CD4-positive, alpha-beta T cell treated with Interleukin-6 at 100 ng/mL for 8 hours (primary cell): Measurements from ENCODE around the gene DHDDS.

ENCODE experiments used
- DNase-seq: peaks from one replicate; pipeline ENCODE4 v3.0.0-alpha.2; 2020; ENCODE audit warnings: mixed read lengths, low spot score

DHDDS gene

DNA sequence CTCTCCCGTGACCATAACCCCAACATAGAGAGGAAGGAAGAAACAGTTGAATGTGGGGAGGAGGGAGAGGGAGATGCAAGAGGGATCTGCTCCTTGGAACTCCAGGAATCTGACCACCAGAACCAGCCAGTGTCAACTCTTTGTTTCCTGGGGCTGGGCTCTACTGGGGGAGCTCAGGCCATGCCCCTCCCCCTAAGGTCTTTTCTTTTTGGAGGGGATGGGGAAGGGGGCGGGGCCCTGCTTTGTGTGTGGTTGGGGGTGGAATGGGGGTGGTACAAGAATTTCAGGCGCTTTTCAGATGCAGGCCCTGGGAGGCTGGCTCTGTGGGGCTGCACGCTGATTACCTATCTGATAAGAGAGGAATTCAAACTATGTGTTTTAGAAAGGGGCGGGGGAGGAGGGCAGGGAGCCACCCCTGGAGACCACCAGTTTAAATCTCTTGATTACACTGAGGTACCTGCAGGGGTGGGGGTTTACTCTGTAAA is 13.2 kb upstream of the DHDDS start:
- DNase-seq = no peak

DNA sequence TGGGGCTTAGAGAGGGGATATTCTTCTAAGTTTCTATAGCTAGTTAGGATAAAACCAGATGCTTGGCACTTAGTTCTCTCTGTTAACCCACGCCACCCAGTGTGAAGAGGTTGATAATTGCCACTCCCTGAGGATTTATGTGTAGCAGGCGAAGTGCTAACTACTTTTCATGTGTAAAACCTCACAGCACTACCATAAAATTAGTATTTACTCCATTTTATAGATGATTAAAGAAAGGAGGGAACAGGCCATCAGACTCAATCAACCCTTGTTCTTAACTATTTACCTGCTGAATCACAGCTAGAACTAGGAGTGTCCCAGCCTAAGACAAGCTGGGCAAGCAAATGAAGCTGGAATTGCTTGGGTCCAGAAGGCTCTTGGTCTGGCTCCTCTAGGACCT is 12.6 kb upstream of the DHDDS start:
- DNase-seq = no peak

GRCh38 chr1:26429721-26430120 is 2.4 kb upstream of the DHDDS start:
- no peak for DNase-seq

DNA sequence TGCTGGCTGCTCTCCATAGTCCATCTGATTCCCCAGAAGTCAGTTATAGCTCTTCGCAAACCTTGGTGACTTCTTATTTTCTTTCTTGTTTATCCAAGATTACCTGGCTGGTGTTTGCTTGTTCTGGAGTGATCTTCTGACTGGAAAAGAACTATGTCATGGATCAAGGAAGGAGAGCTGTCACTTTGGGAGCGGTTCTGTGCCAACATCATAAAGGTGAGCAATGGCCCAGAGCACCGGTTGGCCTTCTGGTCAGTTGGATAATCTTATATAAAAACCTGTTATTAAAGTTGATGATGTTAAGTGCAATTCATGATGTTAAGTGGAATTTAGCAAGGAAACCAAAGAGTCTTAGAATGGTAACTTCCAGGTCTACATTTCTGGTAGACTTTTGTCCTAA is 672 bp downstream of the DHDDS start:
- DNase-seq = no peak

- DNase-seq = no peak
These were observed 2.1 kb downstream of the DHDDS start for GRCh38 chr1:26434161-26434752.

DNA sequence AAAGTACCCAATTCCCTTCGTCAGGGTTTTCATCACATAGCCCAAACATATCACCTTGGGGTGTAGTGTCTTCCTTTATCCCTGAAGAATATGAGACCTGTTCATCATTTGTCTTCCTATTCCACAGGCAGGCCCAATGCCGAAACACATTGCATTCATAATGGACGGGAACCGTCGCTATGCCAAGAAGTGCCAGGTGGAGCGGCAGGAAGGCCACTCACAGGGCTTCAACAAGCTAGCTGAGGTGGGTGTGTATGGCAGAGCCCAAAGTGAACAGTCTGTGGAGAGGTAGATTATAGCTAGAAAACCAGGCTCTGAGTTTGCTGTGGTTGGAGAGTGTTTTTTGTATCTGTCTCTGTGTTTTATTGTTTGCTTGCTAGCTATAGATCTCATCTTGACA is 5.9 kb downstream of the DHDDS start:
- DNase-seq = no peak

DNA sequence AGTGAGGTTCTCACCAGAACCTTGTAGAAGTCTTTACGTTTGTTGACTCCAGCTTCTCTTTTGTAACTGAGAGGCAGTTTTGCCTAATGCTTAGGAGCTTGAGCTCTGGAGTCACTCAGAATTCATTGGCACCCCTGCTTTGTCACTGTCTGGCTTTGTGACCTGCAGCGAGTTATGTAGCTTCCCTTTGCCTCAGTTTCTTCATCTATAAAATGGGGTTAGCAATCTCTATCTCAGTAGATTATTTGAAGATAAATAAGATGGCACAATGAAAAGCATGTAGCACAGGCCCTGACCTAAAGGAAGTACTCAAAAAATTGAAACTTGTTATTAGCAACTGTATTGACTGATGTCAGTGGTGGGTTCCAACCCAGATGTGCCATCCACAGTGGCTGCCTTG is 8.1 kb downstream of the DHDDS start:
- no peak for DNase-seq

GRCh38 chr1:26449868-26450267 is 17.7 kb downstream of the DHDDS start:
- DNase-seq = no peak

- DNase-seq = no peak
These were observed 18.8 kb downstream of the DHDDS start for GRCh38 chr1:26450908-26451307.

DNA sequence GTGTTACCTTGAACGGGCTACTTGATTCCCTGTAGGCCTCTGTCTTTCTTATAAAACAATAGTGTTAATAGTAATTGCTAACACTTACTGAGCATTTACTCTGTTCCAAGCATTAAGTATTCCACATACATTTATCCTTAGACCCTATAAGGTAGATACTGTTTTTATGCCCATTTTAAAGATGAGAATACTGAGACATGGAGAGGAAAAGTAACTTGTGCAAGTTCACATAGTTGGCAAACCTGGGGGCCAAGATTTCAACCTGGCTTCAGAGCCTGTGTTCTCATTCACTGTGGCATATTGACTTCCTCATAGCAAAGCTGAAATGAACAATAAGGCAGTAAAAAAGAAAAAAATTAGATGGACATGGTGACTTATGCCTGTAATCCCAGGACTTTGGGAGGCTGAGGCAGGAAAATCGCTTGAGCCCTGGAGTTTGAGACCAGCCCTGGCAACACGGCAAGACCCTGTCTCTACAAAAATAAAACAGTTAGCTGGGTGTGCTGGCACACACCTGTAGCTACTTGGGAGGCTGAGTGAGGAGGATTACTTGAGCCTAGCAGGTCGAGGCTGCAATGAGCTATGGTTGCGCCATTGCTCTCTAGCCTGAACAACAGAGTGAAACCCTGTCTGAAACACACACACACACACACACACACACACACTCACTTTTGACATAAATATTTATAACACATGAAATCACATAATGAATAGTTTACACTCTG is 20.5 kb downstream of the DHDDS start:
- DNase-seq = no peak

DNA sequence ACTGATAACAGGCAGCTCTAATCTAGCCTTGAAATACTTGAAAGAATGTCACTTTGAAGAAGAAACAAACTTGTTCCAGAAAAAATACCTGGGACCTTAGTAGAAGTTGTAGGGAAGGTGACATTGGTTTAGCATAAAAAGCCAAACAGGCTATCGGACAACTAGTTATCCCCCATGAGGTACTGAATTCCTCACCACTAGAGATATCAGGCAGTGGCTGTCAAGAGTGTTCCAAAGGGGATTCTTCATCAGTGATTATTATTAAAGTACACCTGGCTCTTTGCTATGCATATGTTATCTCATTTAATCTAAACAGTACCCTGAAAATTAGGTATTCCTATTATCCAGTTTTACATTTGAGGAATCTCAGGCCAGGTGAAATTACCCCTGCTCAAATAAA is 27.0 kb downstream of the DHDDS start:
- no peak for DNase-seq

DNA sequence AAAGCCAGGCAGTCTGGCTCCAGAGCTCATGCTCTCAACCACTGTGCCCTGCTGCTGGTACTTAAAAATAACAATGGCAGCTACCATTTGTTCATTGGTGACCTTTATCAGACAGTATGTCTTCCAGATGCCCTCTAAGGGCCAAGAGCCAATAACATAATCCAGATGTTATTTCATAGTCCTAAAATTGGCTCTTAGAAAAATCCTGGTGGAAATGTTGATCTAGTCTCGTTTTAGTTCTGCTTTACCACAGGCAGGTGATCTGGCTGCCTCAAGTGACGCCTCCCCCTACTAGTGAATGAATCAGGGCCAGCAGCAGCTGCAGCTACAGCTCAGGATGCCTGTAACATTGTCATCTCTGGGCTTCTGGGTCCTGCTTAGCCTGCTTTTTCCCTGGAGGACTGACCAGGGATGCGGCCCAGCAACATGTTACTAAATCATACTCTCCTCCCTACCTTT is 27.5 kb downstream of the DHDDS start:
- no peak for DNase-seq

GRCh38 chr1:26468911-26469310 is 36.8 kb downstream of the DHDDS start:
- no peak for DNase-seq

- no peak for DNase-seq
These were observed 37.4 kb downstream of the DHDDS start for GRCh38 chr1:26469558-26469957.

DNA sequence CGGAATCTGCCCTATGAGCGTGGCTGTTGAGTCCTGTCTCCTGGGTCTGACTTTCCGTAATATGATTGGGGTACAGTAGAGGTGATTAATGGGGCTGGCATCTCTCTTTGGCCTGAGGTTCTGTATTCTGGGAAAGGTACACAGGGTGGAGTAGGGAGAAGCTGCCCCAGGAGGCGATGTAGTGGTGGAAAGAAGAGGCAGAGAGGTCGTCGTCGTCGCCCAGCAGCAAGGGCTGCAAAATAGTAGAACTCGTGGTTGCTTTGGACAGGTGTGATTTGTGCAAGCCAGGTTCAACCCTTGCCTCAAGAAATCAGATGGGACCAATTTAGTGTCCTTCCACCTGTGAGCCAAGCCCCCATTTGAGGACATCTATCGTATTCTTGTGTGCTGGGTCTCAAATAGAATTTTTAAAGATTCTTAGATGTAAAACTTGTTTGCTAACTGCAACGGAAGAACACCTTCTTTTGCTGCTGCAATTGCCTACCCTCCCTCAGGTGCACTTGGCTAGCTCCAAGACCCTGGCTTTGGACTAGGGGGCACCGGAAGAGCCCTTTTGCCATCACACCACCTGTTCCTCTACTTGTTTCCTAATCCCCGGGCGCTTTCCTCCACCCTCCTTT is 38.9 kb downstream of the DHDDS start:
- no peak for DNase-seq

- peak; percentile 21 for DNase-seq
These were observed 39.6 kb downstream of the DHDDS start for GRCh38 chr1:26471498-26472319.

DNA sequence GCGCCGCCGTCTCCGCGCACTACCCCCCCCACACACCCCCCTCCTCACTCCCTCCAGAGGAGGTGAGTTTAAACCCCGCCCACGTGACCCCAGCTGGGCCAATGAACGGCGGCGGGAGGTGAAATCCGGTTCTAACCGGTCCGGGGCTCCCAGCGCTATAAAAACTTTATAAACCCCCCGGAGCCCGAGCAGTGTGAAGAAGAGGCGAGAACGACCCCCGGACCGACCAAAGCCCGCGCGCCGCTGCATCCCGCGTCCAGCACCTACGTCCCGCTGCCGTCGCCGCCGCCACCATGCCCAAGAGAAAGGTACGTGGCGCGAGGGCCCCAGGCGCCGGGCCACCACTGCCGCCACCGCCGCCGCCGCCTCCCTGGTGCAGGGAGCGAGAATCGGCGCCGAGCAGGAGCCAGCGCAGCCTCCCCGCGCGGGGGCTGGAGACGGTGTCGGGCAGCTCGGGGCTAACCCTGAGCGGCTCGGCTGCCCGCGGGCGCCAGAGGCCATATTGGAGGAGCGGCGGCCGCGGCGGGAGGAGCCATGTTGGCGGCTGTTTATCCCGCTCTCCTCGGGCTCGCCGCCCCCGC is 40.3 kb downstream of the DHDDS start, which contains the start of gene HMGN2:
Gene HMGN2 (plus strand): TSS at position 121 of the 581 bp plus-strand sequence. CDS start 173 bp downstream, at position 294.
- DNase-seq = peak; percentile 89

DNA sequence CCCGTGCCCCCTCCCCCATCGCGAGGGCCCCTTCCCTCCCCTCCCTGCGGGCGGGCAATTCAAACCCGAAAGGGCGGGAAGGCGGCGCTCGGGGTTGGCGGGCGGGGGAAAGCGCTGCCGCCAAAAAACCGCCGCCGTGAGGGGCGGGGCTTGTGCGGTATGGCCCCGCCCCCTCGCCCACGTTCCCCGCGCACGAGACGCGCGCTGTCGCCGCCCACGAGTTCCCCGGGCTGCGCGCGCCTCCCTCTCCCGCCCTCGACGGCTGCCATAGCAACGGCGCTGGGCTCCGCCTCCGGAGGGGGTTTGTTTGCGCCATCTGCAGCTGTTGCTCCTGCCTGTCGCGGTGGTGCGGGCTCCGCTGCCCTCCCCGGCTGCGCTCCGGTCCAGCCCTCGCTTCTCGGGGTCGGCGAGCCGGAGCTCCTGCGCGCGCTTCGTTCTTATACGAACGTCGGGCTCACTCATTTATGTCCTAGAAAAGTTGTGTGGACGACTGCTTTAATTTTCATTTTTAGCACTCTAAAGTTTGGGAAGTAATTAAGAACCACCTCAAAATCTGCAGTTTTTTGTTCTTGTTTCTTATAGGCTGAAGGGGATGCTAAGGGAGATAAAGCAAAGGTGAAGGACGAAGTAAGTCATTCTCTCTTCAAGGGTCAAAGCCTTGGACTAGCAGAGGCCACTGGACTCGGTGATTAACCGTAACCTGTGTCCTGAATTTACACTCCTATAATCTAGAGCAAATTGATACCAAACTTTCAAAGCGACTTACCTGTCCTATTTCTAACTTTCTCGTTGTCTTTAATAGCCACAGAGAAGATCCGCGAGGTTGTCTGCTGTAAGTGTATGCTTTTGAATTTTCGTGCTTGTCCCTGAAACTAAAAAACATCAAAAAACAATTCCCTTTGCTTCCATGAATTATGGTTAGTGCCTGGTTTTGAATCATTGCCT is 41.1 kb downstream of the DHDDS start:
- peak; percentile 96 for DNase-seq

GRCh38 chr1:26474818-26475217 is 42.7 kb downstream of the DHDDS start:
- no peak for DNase-seq

- DNase-seq = no peak
These were observed 43.9 kb downstream of the DHDDS start for GRCh38 chr1:26475989-26476388.

- no peak for DNase-seq
These were observed 44.8 kb downstream of the DHDDS start for GRCh38 chr1:26476958-26477357.
